GM12874 (cell line): ENCODE data around the gene OR5AP2.

Source experiments
- TF ChIP-seq, protein P1 (sequence below): IDR thresholded peaks from 2 replicates; pipeline ENCODE4 v1.5.1; 2011; ENCODE audit warnings: low read depth, mild to moderate bottlenecking, control low read depth, low read length, moderate library complexity; ENCODE audit not compliant: insufficient read depth

The OR5AP2 gene

DNA sequence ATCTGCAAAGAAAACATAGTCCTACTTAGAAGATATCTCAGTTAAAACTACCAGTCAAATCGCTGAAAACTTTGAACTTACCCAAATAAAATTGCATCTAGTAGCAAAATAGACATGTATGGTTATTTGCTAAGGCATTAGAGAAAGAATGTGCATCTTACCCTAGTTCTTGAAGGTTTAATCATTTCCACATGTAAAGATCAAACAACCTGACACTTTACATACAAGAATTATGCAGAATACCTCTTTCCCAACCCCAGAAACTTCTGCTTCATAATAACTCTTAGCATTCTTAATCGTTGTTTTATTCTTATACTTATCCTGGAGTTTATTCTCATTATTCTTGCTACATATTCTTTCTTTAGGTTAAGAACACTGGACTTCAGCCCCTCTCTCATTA lies 9.9 kb downstream of the OR5AP2 start:
- TF ChIP-seq, protein P1, sequence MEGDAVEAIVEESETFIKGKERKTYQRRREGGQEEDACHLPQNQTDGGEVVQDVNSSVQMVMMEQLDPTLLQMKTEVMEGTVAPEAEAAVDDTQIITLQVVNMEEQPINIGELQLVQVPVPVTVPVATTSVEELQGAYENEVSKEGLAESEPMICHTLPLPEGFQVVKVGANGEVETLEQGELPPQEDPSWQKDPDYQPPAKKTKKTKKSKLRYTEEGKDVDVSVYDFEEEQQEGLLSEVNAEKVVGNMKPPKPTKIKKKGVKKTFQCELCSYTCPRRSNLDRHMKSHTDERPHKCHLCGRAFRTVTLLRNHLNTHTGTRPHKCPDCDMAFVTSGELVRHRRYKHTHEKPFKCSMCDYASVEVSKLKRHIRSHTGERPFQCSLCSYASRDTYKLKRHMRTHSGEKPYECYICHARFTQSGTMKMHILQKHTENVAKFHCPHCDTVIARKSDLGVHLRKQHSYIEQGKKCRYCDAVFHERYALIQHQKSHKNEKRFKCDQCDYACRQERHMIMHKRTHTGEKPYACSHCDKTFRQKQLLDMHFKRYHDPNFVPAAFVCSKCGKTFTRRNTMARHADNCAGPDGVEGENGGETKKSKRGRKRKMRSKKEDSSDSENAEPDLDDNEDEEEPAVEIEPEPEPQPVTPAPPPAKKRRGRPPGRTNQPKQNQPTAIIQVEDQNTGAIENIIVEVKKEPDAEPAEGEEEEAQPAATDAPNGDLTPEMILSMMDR, result no peak

DNA sequence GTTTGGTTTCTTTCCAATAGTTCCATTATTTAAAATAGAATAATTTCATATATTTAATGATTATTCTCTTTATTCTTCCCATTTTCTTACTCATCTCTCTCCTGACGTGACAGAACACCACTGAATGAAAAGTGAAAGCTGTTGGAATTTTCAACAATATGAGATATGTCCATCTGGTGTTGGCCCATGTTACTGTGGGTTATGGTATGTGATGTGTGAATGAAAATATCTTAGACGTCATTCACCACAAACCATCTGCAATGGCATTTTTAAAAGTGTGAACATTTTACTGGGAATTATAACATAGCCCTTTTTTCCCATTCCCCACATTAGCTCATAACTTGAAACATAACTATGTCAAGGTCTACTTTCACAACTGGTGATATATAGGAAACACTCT lies 16.3 kb downstream of the OR5AP2 start:
- TF ChIP-seq, protein P1, result no peak

DNA sequence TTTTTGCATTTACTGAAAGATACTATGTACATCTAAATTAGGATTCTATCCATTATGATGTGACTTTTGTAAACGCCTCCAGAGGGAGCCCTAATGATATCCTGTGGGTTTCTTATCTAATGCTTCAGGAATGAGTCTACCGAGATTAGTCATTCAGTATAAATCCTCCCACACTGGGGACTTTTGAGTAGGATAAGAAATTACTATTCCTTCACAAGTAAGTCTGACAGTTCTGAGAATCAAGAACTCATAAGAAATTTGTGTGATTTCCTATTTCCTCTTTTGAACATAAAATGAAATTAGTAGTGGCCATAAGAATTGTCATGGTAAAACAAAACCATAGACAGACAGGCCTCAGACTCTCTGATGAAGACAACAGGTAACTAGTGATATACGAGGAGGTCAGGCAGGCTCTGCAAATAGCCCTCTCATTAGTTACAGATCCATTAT lies 17.6 kb downstream of the OR5AP2 start:
- TF ChIP-seq, protein P1, result 0 out of 2 replicates have a peak, but pooled peaks have one; percentile 17

GRCh38 chr11:56611174-56611573 lies 31.1 kb downstream of the OR5AP2 start:
- TF ChIP-seq, protein P1, result no peak
